ENCODE results near the gene GLCE. TPM values are rescaled to one million over a fixed set of nuclear protein-coding genes. Genes with fewer than 3 reads are reported as not detected.
A peak's percentile ranks its signal among the peaks of the same experiment; 100 is the strongest.

Gene GLCE
- total RNA-seq, 2 donors from 2014 or later: 16.3 to 17.2 TPM

- no peaks in the 10 kb centered on the region for H3K9me3 Mint-ChIP-seq
- peaks cover 19% of the 10 kb centered on the region for H3K4me1 Mint-ChIP-seq
- H3K27ac Mint-ChIP-seq: no peak overlapping the region
- TF ChIP-seq, protein P1, sequence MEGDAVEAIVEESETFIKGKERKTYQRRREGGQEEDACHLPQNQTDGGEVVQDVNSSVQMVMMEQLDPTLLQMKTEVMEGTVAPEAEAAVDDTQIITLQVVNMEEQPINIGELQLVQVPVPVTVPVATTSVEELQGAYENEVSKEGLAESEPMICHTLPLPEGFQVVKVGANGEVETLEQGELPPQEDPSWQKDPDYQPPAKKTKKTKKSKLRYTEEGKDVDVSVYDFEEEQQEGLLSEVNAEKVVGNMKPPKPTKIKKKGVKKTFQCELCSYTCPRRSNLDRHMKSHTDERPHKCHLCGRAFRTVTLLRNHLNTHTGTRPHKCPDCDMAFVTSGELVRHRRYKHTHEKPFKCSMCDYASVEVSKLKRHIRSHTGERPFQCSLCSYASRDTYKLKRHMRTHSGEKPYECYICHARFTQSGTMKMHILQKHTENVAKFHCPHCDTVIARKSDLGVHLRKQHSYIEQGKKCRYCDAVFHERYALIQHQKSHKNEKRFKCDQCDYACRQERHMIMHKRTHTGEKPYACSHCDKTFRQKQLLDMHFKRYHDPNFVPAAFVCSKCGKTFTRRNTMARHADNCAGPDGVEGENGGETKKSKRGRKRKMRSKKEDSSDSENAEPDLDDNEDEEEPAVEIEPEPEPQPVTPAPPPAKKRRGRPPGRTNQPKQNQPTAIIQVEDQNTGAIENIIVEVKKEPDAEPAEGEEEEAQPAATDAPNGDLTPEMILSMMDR (conservative IDR thresholded peaks at IDR 0.05): no peak
- no peaks in the 10 kb centered on the region for H3K36me3 ChIP-seq (ENCODE audit: control insufficient read depth, insufficient read depth, low read length)
- peak overlapping the region; percentile 4 for H3K4me3 ChIP-seq (ENCODE audit: low read length)
- peaks cover 20% of the 10 kb centered on the region for H3K27me3 Mint-ChIP-seq (ENCODE audit: insufficient read depth)
- no peak overlapping the region for H3K4me3 Mint-ChIP-seq
- H3K36me3 Mint-ChIP-seq (ENCODE audit: low read depth): no peaks in the 10 kb centered on the region
- WGBS, 2 experiments (ENCODE audit: insufficient coverage in 1 of 2, insufficient read length in 1 of 2): 83 to 85% methylated on average over 1 to 4 of the region's 4 CpGs
- H3K27ac ChIP-seq (ENCODE audit: low read depth, low read length): no peak overlapping the region
- DNase-seq: no peak
- H3K27me3 ChIP-seq (ENCODE audit: control insufficient read depth, insufficient read depth, low read length, poor library complexity, severe bottlenecking): no peaks in the 10 kb centered on the region
- H3K9ac ChIP-seq (ENCODE audit: extremely low read depth, low read length, poor library complexity, severe bottlenecking): no peak overlapping the region
- H3K9me3 ChIP-seq (ENCODE audit: control insufficient read depth, low read length): no peaks in the 10 kb centered on the region
- H3K4me1 ChIP-seq (ENCODE audit: control insufficient read depth, insufficient read depth, low read length): peaks cover 20% of the 10 kb centered on the region
These were observed 5.8 kb upstream of the GLCE start for GRCh38 chr15:69154684-69155083.

DNA sequence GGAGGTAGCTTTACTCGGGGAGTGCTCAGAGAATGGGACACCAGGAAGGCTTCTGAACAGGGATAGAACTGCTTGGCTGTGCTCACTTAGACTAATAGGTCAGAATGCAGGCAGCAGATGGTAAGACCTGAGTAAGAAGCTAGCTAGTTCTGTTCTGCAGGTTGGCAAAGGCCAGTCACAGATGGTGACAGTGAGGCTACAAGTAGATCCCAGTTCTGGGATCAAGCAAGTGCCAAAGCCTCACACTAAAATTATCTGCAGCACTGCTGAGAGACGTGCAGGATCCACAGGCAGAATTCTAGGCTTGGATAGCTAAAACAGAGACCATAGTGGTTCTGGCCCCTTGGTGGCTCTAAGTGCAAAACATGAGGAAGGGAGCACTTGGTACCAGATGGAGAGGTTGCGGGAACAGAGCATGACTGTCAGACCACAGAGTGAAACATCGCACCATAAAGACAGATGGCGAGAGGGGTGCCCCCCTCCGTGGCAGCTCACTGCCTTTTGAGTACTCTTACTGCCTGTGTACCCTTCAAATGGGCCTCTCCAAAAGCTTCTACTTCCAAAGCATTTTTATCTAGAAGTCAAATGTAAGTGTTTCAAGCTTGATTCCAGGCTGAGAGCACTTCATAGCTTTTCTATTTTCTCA is 3.6 kb upstream of the GLCE start:
- no peaks in the 10 kb centered on the region for H3K36me3 Mint-ChIP-seq (ENCODE audit: low read depth)
- no peaks in the 10 kb centered on the region for H3K27me3 ChIP-seq (ENCODE audit: control insufficient read depth, insufficient read depth, low read length, poor library complexity, severe bottlenecking)
- H3K4me3 ChIP-seq (ENCODE audit: low read length): no peak overlapping the region
- no peak for DNase-seq
- no peaks in the 10 kb centered on the region for H3K36me3 ChIP-seq (ENCODE audit: control insufficient read depth, insufficient read depth, low read length)
- H3K27ac ChIP-seq (ENCODE audit: low read depth, low read length): no peak overlapping the region
- H3K4me3 Mint-ChIP-seq: no peak overlapping the region
- no peaks in the 10 kb centered on the region for H3K9me3 ChIP-seq (ENCODE audit: control insufficient read depth, low read length)
- no peak overlapping the region for H3K9ac ChIP-seq (ENCODE audit: extremely low read depth, low read length, poor library complexity, severe bottlenecking)
- no peaks in the 10 kb centered on the region for H3K9me3 Mint-ChIP-seq
- TF ChIP-seq, protein P1 (conservative IDR thresholded peaks at IDR 0.05): no peak
- 87 to 90% methylated on average over 6 of the region's 6 CpGs for whole genome bisulfite sequencing, 2 experiments (ENCODE audit: insufficient coverage in 1 of 2, insufficient read length in 1 of 2)
- peaks cover 24% of the 10 kb centered on the region for H3K4me1 Mint-ChIP-seq
- peaks cover 7% of the 10 kb centered on the region for H3K27me3 Mint-ChIP-seq (ENCODE audit: insufficient read depth)
- H3K27ac Mint-ChIP-seq: no peak overlapping the region
- peaks cover 16% of the 10 kb centered on the region for H3K4me1 ChIP-seq (ENCODE audit: control insufficient read depth, insufficient read depth, low read length)

GRCh38 chr15:69158201-69158842 is 2.1 kb upstream of the GLCE start:
- Mint-ChIP-seq H3K4me3 (no peak overlapping the region), H3K9me3 (no peaks in the 10 kb centered on the region), H3K27me3 (ENCODE audit: insufficient read depth) (peaks cover 9% of the 10 kb centered on the region), H3K27ac (no peak overlapping the region), H3K36me3 (ENCODE audit: low read depth) (no peaks in the 10 kb centered on the region), H3K4me1 (peaks cover 38% of the 10 kb centered on the region)
- Histone ChIP-seq H3K27ac (ENCODE audit: low read depth, low read length) (no peak overlapping the region), H3K4me3 (ENCODE audit: low read length) (no peak overlapping the region), H3K27me3 (ENCODE audit: control insufficient read depth, insufficient read depth, low read length, poor library complexity, severe bottlenecking) (no peaks in the 10 kb centered on the region), H3K4me1 (ENCODE audit: control insufficient read depth, insufficient read depth, low read length) (peaks cover 16% of the 10 kb centered on the region), H3K9me3 (ENCODE audit: control insufficient read depth, low read length) (no peaks in the 10 kb centered on the region), H3K9ac (ENCODE audit: extremely low read depth, low read length, poor library complexity, severe bottlenecking) (no peak overlapping the region), H3K36me3 (ENCODE audit: control insufficient read depth, insufficient read depth, low read length) (no peaks in the 10 kb centered on the region)
- 84 to 86% methylated on average over 6 of the region's 6 CpGs for WGBS, 2 experiments (ENCODE audit: insufficient coverage in 1 of 2, insufficient read length in 1 of 2)
- TF ChIP-seq, protein P1 (conservative IDR thresholded peaks at IDR 0.05): no peak
- DNase-seq: no peak

Measured in endodermal cell (in vitro differentiated cells).